CD14-positive monocyte (primary cell): ENCODE measurements around the gene SH3RF1. TPM values are rescaled to one million over a fixed set of nuclear protein-coding genes. Genes with fewer than 3 reads are reported as not detected.

ENCODE experiments used
- DNase-seq, 3 donors: peaks; one replicate each; pipeline ENCODE4 v3.0.0-alpha.2; 2011 to 2022
- H2AFZ ChIP-seq: 2 replicates; pipeline ENCODE4 v1.6.0; 2012; ENCODE audit warnings: mild to moderate bottlenecking, low read depth, low read length, inconsistent platforms; ENCODE audit not compliant: insufficient read depth, poor library complexity, severe bottlenecking
- H3K27ac ChIP-seq, 2 donors: 1 replicate in 1 of 2; 2 replicates in 1 of 2; pipeline ENCODE4 v1.5.1; 2012 to 2013; ENCODE audit warnings: low read length in 2 of 2, control low read depth in 1 of 2, inconsistent platforms in 1 of 2, low read depth in 1 of 2, mild to moderate bottlenecking in 1 of 2
- H3K27me3 ChIP-seq, 2 donors: one replicate each; pipeline versions ENCODE4 v1.6.0 to v1.6.1; 2011 to 2013; ENCODE audit warnings: low read length in 2 of 2; ENCODE audit not compliant: control insufficient read depth in 2 of 2, insufficient read depth in 2 of 2
- H3K36me3 ChIP-seq, 2 donors: replicated peaks in 1 of 2; 1 replicate in 1 of 2; 2 replicates in 1 of 2; pipeline versions ENCODE4 v1.5.1 to v1.6.1; 2012 to 2013; ENCODE audit warnings: low read length in 2 of 2, control low read depth in 1 of 2, inconsistent platforms in 1 of 2, mild to moderate bottlenecking in 1 of 2; ENCODE audit not compliant: insufficient read depth in 2 of 2, control insufficient read depth in 1 of 2
- H3K4me1 ChIP-seq, 2 donors: 1 replicate in 1 of 2; 2 replicates in 1 of 2; pipeline versions ENCODE4 v1.5.1 to v1.6.1; 2012 to 2013; ENCODE audit warnings: low read length in 2 of 2, control low read depth in 1 of 2, inconsistent platforms in 1 of 2, mild to moderate bottlenecking in 1 of 2, moderate library complexity in 1 of 2; ENCODE audit not compliant: insufficient read depth in 2 of 2, control insufficient read depth in 1 of 2
- H3K4me2 ChIP-seq: replicated peaks from 2 replicates; pipeline ENCODE3; 2012; ENCODE audit warnings: low read length, moderate library complexity, mild to moderate bottlenecking; ENCODE audit not compliant: poor library complexity, severe bottlenecking; ENCODE audit errors: extremely low read depth
- H3K4me3 ChIP-seq, 3 experiments: fragments of 200-600 bp in 1 of 3; sonication (generic) in 1 of 3; replicated peaks in 1 of 3; 1 replicate in 2 of 3; 2 replicates in 1 of 3; pipeline ENCODE4 v1.5.1; 2011 to 2013; ENCODE audit warnings: low read length in 3 of 3, mild to moderate bottlenecking in 3 of 3, control low read depth in 2 of 3, low read depth in 2 of 3, inconsistent platforms in 1 of 3, moderate library complexity in 1 of 3
- H3K79me2 ChIP-seq: 2 replicates; pipeline ENCODE4 v1.6.0; 2012; ENCODE audit warnings: mild to moderate bottlenecking, control low read depth, inconsistent platforms, low read length, moderate library complexity; ENCODE audit not compliant: insufficient read depth
- H3K9ac ChIP-seq: 2 replicates; pipeline ENCODE4 v1.6.0; 2017; ENCODE audit warnings: low read length, mild to moderate bottlenecking; ENCODE audit not compliant: insufficient read depth, poor library complexity, severe bottlenecking
- H3K9me3 ChIP-seq, 2 donors: replicated peaks in 1 of 2; 1 replicate in 1 of 2; 2 replicates in 1 of 2; pipeline versions ENCODE4 v1.5.1 to v1.6.1; 2012 to 2013; ENCODE audit warnings: low read length in 2 of 2, control low read depth in 1 of 2; ENCODE audit not compliant: control insufficient read depth in 1 of 2, insufficient read depth in 1 of 2
- H4K20me1 ChIP-seq: 2 replicates; pipeline ENCODE4 v1.6.0; 2012; ENCODE audit warnings: mild to moderate bottlenecking, low read length, control low read depth, moderate library complexity; ENCODE audit not compliant: insufficient read depth
- H3K27ac Mint-ChIP-seq, 7 donors: one replicate each; pipeline ENCODE4 v1.8.0; 2020; ENCODE audit warnings: mild to moderate bottlenecking in 7 of 7, mixed read lengths in 7 of 7, moderate library complexity in 6 of 7, inconsistent platforms in 2 of 7
- H3K27me3 Mint-ChIP-seq, 3 donors: one replicate each; pipeline ENCODE4 v1.8.0; 2021 to 2022; ENCODE audit warnings: low read depth in 3 of 3, mild to moderate bottlenecking in 3 of 3, mixed read lengths in 3 of 3, moderate library complexity in 3 of 3, inconsistent platforms in 1 of 3
- H3K36me3 Mint-ChIP-seq, 2 donors: one replicate each; pipeline ENCODE4 v1.8.0; 2020; ENCODE audit warnings: mixed read lengths in 2 of 2, inconsistent platforms in 1 of 2, mild to moderate bottlenecking in 1 of 2
- H3K4me1 Mint-ChIP-seq: one replicate; pipeline ENCODE4 v1.8.0; 2020; ENCODE audit warnings: mild to moderate bottlenecking, mixed read lengths
- H3K4me3 Mint-ChIP-seq, 2 donors: one replicate each; pipeline ENCODE4 v1.8.0; 2020; ENCODE audit warnings: mild to moderate bottlenecking in 2 of 2, mixed read lengths in 2 of 2, moderate library complexity in 1 of 2
- H3K9me3 Mint-ChIP-seq, 7 donors: one replicate each; pipeline ENCODE4 v1.8.0; 2020 to 2022; ENCODE audit warnings: mixed read lengths in 7 of 7, mild to moderate bottlenecking in 6 of 7, moderate library complexity in 6 of 7, inconsistent platforms in 2 of 7
- WGBS: methylation state at CpG from one replicate; pipeline ENCODE4 v1.1.5; 2013; ENCODE audit warnings: missing lambda C conversion rate; ENCODE audit not compliant: insufficient coverage; 5-methylcytosine and 5-hydroxymethylcytosine counted together
- intact Hi-C, 2 donors: fragments of 100-400 bp; cut with micrococcal nuclease; formaldehyde crosslinking; loops; one replicate each; pipeline versions ENCODE4 v1.15.0 to v1.15.1; 2023
- polyA plus RNA-seq, 3 donors: library from polyadenylated mRNA; depleted of rRNA in 1 of 3; unstranded in 2 of 3; stranded (reverse) in 1 of 3; fragments of 300-500 nt in 2 of 3; fragments of >200 nt in 1 of 3; fragmentation: Illumina TruSeq in 2 of 3; gene quantifications; 1 replicate in 2 of 3; 2 replicates in 1 of 3; pipeline ENCODE4 v1.2.3, GENCODE V29; 2012 to 2021
- TF ChIP-seq, protein P1 (sequence below): fragments of 200-600 bp; IDR thresholded peaks from one replicate; pipeline ENCODE4 v1.8.0; 2022; ENCODE audit warnings: antibody characterized with exemption, mild to moderate bottlenecking

Gene SH3RF1
- polyA plus RNA-seq, 3 donors = 3.1 to 4.7 (median 4.4) TPM

DNA sequence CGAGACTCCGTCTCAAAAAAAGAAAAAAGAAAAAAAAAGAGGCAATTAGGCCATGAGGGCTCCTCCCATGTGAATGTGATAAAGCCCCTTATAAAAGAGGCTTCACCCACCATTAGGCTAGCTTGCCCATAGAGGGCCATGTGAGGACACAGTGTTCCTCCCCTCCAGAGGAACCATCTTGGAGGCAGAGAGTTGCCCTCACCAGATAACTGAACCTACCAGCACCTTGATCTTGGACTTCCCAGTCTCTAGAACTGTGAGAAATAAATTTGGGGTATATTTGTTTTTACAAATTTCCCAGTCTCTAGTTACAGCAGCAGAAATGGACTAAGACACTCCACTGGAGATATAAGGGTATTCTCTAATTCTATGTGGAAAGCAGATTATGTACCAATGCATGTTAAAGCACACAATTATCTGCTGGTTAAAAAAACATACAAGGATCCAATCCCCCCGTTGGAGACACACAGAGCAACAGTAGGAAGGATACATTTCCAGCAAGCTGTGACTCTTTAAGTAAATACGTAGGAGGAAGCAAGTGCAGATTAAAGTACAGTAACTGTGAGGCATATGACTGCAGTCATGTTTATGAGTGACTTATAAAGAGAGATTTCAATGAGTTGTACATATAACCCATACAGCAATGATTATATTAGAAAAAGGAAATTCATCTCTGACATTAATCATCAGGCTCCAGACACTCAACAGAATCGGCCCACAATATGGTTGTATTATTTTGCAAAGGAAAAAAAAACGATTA, 21.4 kb downstream of the SH3RF1 start:
- peaks cover 7 to 16% of the 10 kb centered on the region in 2 donors for H3K4me1 ChIP-seq
- no peak overlapping the region for H2AFZ ChIP-seq
- H3K4me3 Mint-ChIP-seq = no peak overlapping the region
- 100% methylated on average over 1 of the region's 6 CpGs for WGBS
- no peak overlapping the region for H3K9ac ChIP-seq
- intact Hi-C loops = no loop called here
- no peak overlapping the region for H3K27ac Mint-ChIP-seq
- no peaks in the 10 kb centered on the region for H4K20me1 ChIP-seq
- peaks cover 0 to 2% (median 0%) of the 10 kb centered on the region in 3 donors for H3K27me3 Mint-ChIP-seq
- H3K9me3 Mint-ChIP-seq = peaks cover 0 to 2% (median 0%) of the 10 kb centered on the region in 7 donors
- H3K27me3 ChIP-seq = no peaks in the 10 kb centered on the region
- H3K36me3 ChIP-seq = no peaks in the 10 kb centered on the region
- no peak overlapping the region for H3K4me2 ChIP-seq
- DNase-seq = no peak
- no peaks in the 10 kb centered on the region for H3K9me3 ChIP-seq
- H3K27ac ChIP-seq = no peak overlapping the region
- H3K36me3 Mint-ChIP-seq = peaks cover 2 to 4% of the 10 kb centered on the region in 2 donors
- no peak overlapping the region for H3K4me3 ChIP-seq
- H3K79me2 ChIP-seq = peaks cover 70% of the 10 kb centered on the region
- TF ChIP-seq, protein P1, sequence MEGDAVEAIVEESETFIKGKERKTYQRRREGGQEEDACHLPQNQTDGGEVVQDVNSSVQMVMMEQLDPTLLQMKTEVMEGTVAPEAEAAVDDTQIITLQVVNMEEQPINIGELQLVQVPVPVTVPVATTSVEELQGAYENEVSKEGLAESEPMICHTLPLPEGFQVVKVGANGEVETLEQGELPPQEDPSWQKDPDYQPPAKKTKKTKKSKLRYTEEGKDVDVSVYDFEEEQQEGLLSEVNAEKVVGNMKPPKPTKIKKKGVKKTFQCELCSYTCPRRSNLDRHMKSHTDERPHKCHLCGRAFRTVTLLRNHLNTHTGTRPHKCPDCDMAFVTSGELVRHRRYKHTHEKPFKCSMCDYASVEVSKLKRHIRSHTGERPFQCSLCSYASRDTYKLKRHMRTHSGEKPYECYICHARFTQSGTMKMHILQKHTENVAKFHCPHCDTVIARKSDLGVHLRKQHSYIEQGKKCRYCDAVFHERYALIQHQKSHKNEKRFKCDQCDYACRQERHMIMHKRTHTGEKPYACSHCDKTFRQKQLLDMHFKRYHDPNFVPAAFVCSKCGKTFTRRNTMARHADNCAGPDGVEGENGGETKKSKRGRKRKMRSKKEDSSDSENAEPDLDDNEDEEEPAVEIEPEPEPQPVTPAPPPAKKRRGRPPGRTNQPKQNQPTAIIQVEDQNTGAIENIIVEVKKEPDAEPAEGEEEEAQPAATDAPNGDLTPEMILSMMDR = no peak
- H3K4me1 Mint-ChIP-seq = peaks cover 28% of the 10 kb centered on the region

DNA sequence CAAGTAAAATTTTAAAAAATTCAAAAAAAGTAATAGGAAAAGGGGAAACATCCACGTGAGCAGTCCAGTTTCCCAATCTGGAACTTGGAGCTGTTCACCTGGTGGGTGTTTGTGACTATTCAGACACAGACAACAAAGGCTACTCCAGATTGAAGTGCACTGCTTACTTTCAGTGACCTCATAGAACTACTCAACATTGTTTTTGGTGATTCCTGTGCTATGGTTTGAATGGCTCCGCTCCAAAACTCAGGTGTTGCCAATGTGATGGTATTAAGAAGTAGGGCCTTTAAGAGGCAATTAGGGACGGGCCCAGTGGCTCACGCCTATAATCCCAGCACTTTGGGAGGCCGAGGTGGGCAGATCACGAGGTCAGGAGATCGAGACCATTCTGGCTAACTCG, 22.1 kb downstream of the SH3RF1 start:
- H3K79me2 ChIP-seq = peaks cover 68% of the 10 kb centered on the region
- Mint-ChIP-seq H3K9me3 (peaks cover 0 to 2% (median 0%) of the 10 kb centered on the region in 7 donors), H3K27ac (no peak overlapping the region), H3K27me3 (peaks cover 0 to 2% (median 0%) of the 10 kb centered on the region in 3 donors), H3K4me3 (no peak overlapping the region), H3K4me1 (peaks cover 34% of the 10 kb centered on the region), H3K36me3 (peaks cover 1 to 4% of the 10 kb centered on the region in 2 donors)
- no peaks in the 10 kb centered on the region for H3K27me3 ChIP-seq
- no peak overlapping the region for H3K9ac ChIP-seq
- 90% methylated on average over 3 of the region's 8 CpGs for WGBS
- H3K4me1 ChIP-seq = peaks cover 14 to 23% of the 10 kb centered on the region in 2 donors
- no peaks in the 10 kb centered on the region for H3K36me3 ChIP-seq
- H4K20me1 ChIP-seq = no peaks in the 10 kb centered on the region
- no peak overlapping the region for H3K27ac ChIP-seq
- DNase-seq = no peak
- intact Hi-C loops = no loop called here
- no peak overlapping the region for H3K4me2 ChIP-seq
- no peak overlapping the region for H2AFZ ChIP-seq
- H3K4me3 ChIP-seq = no peak overlapping the region
- H3K9me3 ChIP-seq = no peaks in the 10 kb centered on the region
- TF ChIP-seq, protein P1 = no peak
